Endothelial cell of umbilical vein (primary cell): ENCODE results near the gene SMTNL2.

Source experiments
- CTCF ChIP-seq, 2 donors: IDR thresholded peaks; 1 replicate in 1 of 2; 2 replicates in 1 of 2; pipeline ENCODE4 v1.5.1; 2011; ENCODE audit warnings: low read length in 2 of 2, mild to moderate bottlenecking in 2 of 2, moderate library complexity in 2 of 2, control low read depth in 1 of 2, inconsistent platforms in 1 of 2, low read depth in 1 of 2; ENCODE audit not compliant: insufficient read depth in 1 of 2; ENCODE audit errors: extremely low read depth in 1 of 2
- POLR2AphosphoS5 ChIP-seq: IDR thresholded peaks from 2 replicates; pipeline ENCODE4 v1.6.1; 2012; ENCODE audit warnings: low read depth, mild to moderate bottlenecking, control low read depth, low read length, moderate library complexity; ENCODE audit not compliant: insufficient read depth

GRCh38 chr17:4652997-4653396 lies 68.7 kb downstream of the SMTNL2 start:
- TF ChIP-seq CTCF (IDR thresholded peaks at IDR 0.05; ENCODE audit: extremely low read depth in 1 of 2, insufficient read depth in 1 of 2, low read depth in 1 of 2, low read length in 2 of 2) (no peak), POLR2AphosphoS5 (no peak)
